D721Med (cell line): ENCODE measurements around the gene PKDCC.
"Not testable (repeated sequence)": the region's sequence is repeated elsewhere in the genome, so short reads cannot be mapped to it uniquely, and the experiment has no call there.

ENCODE experiments used
- DNase-seq: peaks from one replicate; pipeline ENCODE4 v3.0.0; 2011; ENCODE audit warnings: low spot score; ENCODE audit not compliant: insufficient read length
- FAIRE-seq: peaks from 2 replicates; lab custom pipeline; 2011; peaks lifted over from hg19 to GRCh38; lab: Jason Lieb, UNC
- TF ChIP-seq, protein P1 (sequence below): IDR thresholded peaks from 2 replicates; pipeline ENCODE4 v1.5.1; 2012; ENCODE audit warnings: mild to moderate bottlenecking, control low read depth; ENCODE audit not compliant: insufficient read depth; ENCODE audit errors: missing control alignments

PKDCC gene

GRCh38 chr2:42030829-42031228, 17.0 kb upstream of the PKDCC start:
- TF ChIP-seq, protein P1, sequence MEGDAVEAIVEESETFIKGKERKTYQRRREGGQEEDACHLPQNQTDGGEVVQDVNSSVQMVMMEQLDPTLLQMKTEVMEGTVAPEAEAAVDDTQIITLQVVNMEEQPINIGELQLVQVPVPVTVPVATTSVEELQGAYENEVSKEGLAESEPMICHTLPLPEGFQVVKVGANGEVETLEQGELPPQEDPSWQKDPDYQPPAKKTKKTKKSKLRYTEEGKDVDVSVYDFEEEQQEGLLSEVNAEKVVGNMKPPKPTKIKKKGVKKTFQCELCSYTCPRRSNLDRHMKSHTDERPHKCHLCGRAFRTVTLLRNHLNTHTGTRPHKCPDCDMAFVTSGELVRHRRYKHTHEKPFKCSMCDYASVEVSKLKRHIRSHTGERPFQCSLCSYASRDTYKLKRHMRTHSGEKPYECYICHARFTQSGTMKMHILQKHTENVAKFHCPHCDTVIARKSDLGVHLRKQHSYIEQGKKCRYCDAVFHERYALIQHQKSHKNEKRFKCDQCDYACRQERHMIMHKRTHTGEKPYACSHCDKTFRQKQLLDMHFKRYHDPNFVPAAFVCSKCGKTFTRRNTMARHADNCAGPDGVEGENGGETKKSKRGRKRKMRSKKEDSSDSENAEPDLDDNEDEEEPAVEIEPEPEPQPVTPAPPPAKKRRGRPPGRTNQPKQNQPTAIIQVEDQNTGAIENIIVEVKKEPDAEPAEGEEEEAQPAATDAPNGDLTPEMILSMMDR: no peak
- FAIRE-seq: no peak
- no peak for DNase-seq

- DNase-seq (no peak), FAIRE-seq (no peak)
- TF ChIP-seq, protein P1: no peak
Observed at GRCh38 chr2:42031281-42032223, 16.3 kb upstream of the PKDCC start.

GRCh38 chr2:42032224-42032620, 15.6 kb upstream of the PKDCC start:
- FAIRE-seq (no peak), DNase-seq (no peak)
- TF ChIP-seq, protein P1: no peak

DNA sequence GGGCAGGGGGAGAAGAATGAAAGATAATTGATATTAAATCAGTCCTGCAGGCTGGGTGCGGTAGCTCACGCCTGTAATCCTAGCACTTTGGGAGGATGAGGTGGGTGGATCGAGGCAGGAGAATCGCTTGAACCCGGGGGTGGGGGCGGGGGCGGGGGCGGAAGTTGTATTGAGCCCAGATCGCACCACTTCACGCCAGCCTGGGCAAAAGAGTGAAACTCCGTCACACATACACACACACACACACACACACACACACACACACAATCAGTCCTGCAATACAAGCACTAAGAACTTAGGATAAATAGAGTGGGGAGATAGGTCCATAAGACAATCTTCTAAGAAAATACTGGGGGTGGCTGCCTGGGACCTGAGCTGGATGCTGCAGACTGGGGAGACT, 15.1 kb upstream of the PKDCC start:
- FAIRE-seq (no peak), DNase-seq (no peak)
- TF ChIP-seq, protein P1: no peak

DNA sequence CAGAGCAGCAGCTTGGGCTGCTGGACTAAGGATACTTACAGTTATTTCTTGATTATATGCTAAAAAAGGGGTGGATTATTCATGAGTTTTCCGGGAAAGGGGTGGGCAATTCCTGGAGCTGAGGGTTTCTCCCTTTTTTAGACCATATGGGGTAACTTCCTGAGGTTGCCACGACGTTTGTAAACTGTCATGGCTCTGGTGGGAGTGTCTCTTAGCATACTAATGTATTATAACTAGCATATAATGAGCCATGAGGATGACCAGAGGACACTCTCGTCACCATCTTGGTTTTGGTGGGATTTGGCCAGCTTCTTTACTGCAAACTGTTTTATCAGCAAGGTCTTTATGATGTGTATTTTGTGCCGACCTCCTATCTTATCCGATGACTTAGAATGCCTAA, 13.7 kb upstream of the PKDCC start:
- FAIRE-seq, DNase-seq: not testable (repeated sequence)

DNA sequence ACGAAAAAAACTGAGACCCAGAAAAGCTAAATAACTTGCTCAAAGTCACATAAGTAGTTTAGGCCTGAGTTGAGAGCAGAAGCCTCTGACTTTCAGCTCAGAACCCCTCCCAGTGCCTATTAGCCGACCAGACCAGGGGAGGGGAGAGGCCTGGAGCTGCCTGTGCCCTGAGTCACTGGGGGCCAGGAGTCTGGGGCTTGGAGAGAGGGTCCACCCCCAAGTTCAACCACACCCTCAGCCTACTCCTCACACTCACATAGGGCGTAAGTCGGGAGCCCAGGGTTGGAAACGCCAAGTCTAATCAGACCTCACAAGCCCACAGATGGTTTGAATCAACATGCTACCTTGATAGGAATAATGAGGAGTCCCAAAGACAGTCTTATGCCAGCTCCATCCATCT, 12.6 kb upstream of the PKDCC start:
- FAIRE-seq (no peak), DNase-seq (no peak)
- TF ChIP-seq, protein P1: no peak

DNA sequence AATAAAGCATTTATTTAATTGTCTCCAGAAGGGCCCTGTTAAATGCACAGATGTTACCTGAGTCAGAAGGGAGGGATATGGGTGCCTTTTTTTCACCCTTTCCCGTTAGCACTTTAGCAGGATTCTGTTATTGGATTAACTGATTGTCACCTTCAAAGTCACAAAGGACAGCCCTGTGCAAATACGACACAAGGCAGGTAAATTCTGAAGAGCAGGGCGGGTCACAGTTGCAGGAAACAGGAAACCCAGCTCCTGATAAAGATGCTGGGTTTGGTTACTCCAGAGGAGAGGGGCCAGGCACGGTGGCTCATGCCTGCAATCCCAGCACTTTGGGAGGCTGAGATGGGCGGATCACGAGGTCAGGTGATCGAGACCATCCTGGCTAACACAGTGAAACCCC, 11.4 kb upstream of the PKDCC start:
- DNase-seq: no peak
- FAIRE-seq: no peak
- TF ChIP-seq, protein P1: no peak
